ENCODE data around the gene OR10AG1. TPM values are rescaled to one million over a fixed set of nuclear protein-coding genes. Genes with fewer than 3 reads are reported as not detected.

The OR10AG1 gene
- total RNA-seq, 1 donor from 2014 or later, result not detected

GRCh38 chr11:55936300-55936699 is 33.4 kb downstream of the OR10AG1 start, which contains the start of gene OR5I1:
Gene OR5I1, minus strand, starts transcription at chr11:55936400. Its CDS starts 0 bp downstream, at chr11:55936400.
- Histone ChIP-seq H3K4me1 (ENCODE audit: control insufficient read depth in 3 of 3, insufficient read depth in 3 of 3, low read length in 3 of 3) (no peaks in the 10 kb centered on the region), H3K27me3 (ENCODE audit: control insufficient read depth in 3 of 3, insufficient read depth in 3 of 3, low read length in 3 of 3) (no peaks in the 10 kb centered on the region), H3K27ac (ENCODE audit: low read depth, low read length) (no peak within 1 kb of the TSS), H3K36me3 (ENCODE audit: control insufficient read depth in 3 of 3, insufficient read depth in 3 of 3, low read length in 3 of 3) (no peaks in the 10 kb centered on the region), H3K9me3 (ENCODE audit: control insufficient read depth in 3 of 3, low read length in 3 of 3) (no peaks in the 10 kb centered on the region), H3K9ac (ENCODE audit: low read depth in 1 of 3, low read length in 3 of 3) (no peak within 1 kb of the TSS), H3K4me3 (ENCODE audit: low read length in 3 of 3) (no peak within 1 kb of the TSS)

- Histone ChIP-seq H3K4me1 (ENCODE audit: control insufficient read depth in 3 of 3, insufficient read depth in 3 of 3, low read length in 3 of 3) (no peaks in the 10 kb centered on the region), H3K9me3 (ENCODE audit: control insufficient read depth in 3 of 3, low read length in 3 of 3) (no peaks in the 10 kb centered on the region), H3K4me3 (ENCODE audit: low read length in 3 of 3) (no peak overlapping the region), H3K27me3 (ENCODE audit: control insufficient read depth in 3 of 3, insufficient read depth in 3 of 3, low read length in 3 of 3) (no peaks in the 10 kb centered on the region), H3K36me3 (ENCODE audit: control insufficient read depth in 3 of 3, insufficient read depth in 3 of 3, low read length in 3 of 3) (no peaks in the 10 kb centered on the region), H3K27ac (ENCODE audit: low read depth, low read length) (no peak overlapping the region), H3K9ac (ENCODE audit: low read depth in 1 of 3, low read length in 3 of 3) (no peak overlapping the region)
Measured at GRCh38 chr11:55920537-55920936, 49.2 kb downstream of the OR10AG1 start.

Other genes starting within 250 kb of the OR10AG1 start
- not detected for gene OR5D13, start 196.5 kb downstream of the OR10AG1 start, total RNA-seq
- not detected for gene OR5D14, start 174.4 kb downstream of the OR10AG1 start, total RNA-seq
- gene OR5L1, start 158.6 kb downstream of the OR10AG1 start, total RNA-seq, result not detected
- gene OR5D18, start 150.3 kb downstream of the OR10AG1 start, total RNA-seq, result not detected
- not detected for gene OR5L2, start 142.7 kb downstream of the OR10AG1 start, total RNA-seq
- not detected for gene OR5D16, start 131.2 kb downstream of the OR10AG1 start, total RNA-seq
- not detected for gene TRIM51, start 86.6 kb downstream of the OR10AG1 start, total RNA-seq
- gene OR5W2, start 55.4 kb downstream of the OR10AG1 start, total RNA-seq, result not detected
- gene OR5I1, start 33.5 kb downstream of the OR10AG1 start, total RNA-seq, result not detected
- gene OR5F1, start 24.7 kb upstream of the OR10AG1 start, total RNA-seq, result not detected
- not detected for gene OR5AS1, start 57.7 kb upstream of the OR10AG1 start, total RNA-seq
- not detected for gene OR8I2, start 123.4 kb upstream of the OR10AG1 start, total RNA-seq
- not detected for gene OR8H2, start 133.7 kb upstream of the OR10AG1 start, total RNA-seq
- not detected for gene OR8H3, start 152.4 kb upstream of the OR10AG1 start, total RNA-seq
- gene OR8J3, start 170.3 kb upstream of the OR10AG1 start, total RNA-seq, result not detected
- not detected for gene OR8K5, start 190.4 kb upstream of the OR10AG1 start, total RNA-seq
- gene OR5J2, start 206.7 kb upstream of the OR10AG1 start, total RNA-seq, result not detected